ENCODE data around the gene CNR2.
"Not testable (repeated sequence)": the region's sequence is repeated elsewhere in the genome, so short reads cannot be mapped to it uniquely, and the experiment has no call there.

The CNR2 gene

DNA sequence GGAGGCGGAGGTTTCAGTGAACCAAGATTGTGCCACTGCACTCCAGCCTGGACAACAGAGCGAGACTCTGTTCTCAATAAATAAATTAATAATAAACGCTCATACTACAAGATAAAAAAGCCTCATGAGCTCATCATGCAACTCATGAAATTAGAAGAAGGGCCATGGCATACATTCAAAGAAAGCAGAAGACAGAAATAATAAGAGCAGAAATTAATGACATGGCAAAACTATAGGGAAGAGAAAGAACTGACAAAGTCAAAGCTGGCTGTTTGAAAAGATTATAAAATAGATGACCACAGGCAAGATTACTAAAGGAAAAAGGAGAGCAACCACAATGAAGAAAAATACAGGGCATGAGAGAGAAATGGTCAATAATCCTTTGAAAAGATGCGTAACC lies 30.4 kb downstream of the CNR2 start:
- DNase-seq (ENCODE audit: low read depth): no peak

DNA sequence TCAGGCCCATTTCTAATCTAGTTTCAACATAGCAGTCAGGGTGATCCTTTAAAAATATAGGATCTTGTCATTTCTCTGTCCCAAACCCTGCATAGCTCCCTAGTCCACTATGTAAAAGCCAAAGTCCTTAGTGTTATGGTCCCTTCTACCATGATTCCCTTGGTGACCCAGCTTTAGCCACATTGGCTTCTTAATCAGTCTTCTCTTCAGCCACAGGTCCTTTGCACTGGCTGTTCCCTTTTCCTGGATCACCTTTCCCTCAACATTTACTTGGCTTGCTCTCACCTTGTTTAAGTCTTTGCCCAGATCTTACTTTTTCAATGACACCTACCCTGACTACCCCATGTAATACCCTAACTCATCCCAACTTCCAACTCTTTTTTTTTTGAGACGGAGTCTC lies 33.4 kb downstream of the CNR2 start:
- no peak for DNase-seq (ENCODE audit: low read depth)

- no peak for DNase-seq (ENCODE audit: low read depth)
Observed at GRCh38 chr1:23878668-23879067, 34.5 kb downstream of the CNR2 start.

- no peak for DNase-seq (ENCODE audit: low read depth)
Observed at GRCh38 chr1:23875382-23875781, 37.8 kb downstream of the CNR2 start.

GRCh38 chr1:23872421-23872820 lies 40.7 kb downstream of the CNR2 start:
- DNase-seq (ENCODE audit: low read depth): no peak

- DNase-seq (ENCODE audit: low read depth): no peak
Observed at GRCh38 chr1:23869051-23869450, 44.1 kb downstream of the CNR2 start.

DNA sequence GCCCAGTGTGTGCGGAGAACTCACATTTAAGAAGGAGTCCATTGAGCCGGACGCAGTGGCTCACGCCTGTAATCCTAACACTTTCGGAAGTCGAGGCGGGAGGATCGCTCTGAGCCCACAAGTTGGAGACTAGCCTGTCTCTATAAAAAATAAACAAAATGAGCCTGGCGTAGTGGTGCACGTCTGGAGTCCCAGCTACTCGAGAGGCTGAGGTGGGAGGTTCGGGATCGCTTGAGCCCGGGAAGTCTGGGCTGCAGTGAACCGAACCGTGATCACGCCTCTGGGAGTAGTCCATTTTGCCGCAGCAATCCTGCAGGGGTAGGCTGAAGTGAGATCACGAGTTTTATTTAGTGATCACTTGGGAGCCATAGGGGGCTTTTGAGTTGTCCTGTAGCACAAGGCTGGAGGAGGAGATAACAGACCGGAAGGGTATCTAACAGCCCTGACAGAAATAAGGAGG lies 44.6 kb downstream of the CNR2 start:
- no peak for DNase-seq (ENCODE audit: low read depth)

- DNase-seq (ENCODE audit: low read depth): peak; percentile 76
Observed at GRCh38 chr1:23867895-23868556, 45.1 kb downstream of the CNR2 start, which contains the start of gene FUCA1. Gene FUCA1, minus strand, starts transcription at chr1:23868290. Its CDS starts 4 bp downstream, at chr1:23868286.

DNA sequence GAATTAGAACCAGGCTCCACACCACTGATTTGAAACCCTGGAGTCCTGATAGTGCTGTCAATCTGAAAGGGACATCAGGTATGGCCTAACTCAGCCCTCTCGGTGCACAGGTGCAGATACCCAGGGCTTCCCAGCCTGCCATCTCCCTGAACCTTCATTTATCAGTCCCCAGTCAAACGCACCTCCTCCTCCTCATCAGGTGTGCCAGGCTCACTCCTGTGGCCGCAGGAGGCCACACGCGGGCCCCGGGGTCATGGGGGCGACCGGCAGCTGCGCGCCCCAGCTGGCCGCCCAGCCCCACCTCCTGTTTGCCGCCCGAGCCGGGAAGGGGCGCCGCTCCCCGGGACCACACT lies 45.6 kb downstream of the CNR2 start:
- no peak for DNase-seq (ENCODE audit: low read depth)

DNA sequence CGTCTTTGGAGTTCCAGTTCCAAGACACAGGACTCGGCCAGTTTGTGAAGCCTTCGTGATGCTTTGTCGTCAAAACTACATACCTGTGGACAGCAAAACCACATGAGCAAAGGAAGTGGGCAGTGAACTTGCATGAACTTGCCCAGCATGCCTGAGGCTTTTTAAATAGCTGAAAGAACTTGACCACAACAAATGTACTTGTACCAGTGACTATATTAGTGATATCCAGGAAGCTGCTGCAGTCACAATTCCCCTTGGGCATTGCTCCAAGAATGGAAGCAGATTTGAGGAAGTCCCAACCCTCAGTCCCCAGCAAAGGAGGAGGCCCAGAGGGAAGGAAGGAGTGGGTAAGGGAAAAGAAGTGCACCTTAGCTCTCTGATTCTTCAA lies 47.6 kb downstream of the CNR2 start:
- DNase-seq (ENCODE audit: low read depth): no peak

- no peak for DNase-seq (ENCODE audit: low read depth)
Observed at GRCh38 chr1:23864801-23865542, 48.2 kb downstream of the CNR2 start.

- no peak for DNase-seq (ENCODE audit: low read depth)
Observed at GRCh38 chr1:23862640-23863039, 50.5 kb downstream of the CNR2 start.

DNA sequence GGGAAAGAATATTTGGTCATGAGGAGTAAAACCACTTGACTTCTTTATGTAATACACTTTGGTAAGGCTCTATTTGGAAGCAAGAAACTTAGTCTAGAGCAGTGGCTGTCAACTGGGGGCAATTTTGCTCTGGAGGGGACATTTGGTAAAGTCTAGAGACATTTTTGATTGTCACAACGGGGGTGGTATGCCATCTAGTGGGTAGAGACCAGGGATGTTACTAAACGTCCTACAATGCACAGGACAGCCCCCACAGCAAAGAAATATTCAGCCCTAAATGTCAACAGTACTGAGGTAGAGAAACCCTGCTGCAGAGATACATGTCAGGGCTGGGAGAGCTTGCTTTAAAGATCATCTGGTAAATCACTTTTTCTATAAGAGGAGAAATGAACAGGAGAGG lies 58.6 kb downstream of the CNR2 start:
- DNase-seq (ENCODE audit: low read depth): no peak

DNA sequence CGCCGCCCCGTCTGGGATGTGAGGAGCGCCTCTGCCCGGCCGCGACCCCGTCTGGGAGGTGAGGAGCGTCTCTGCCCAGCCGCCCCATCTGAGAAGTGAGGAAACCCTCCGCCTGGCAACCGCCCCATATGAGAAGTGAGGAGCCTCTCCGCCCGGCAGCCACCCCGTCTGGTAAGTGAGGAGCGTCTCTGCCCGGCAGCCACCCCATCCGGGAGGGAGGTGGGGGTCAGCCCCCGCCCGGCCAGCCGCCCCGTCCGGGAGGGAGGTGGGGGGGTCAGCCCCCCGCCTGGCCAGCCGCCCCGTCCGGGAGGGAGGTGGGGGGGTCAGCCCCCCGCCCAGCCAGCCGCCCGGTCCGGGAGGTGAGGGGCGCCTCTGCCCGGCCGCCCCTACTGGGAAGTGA lies 60.0 kb downstream of the CNR2 start:
- DNase-seq (ENCODE audit: low read depth): not testable (repeated sequence)

DNA sequence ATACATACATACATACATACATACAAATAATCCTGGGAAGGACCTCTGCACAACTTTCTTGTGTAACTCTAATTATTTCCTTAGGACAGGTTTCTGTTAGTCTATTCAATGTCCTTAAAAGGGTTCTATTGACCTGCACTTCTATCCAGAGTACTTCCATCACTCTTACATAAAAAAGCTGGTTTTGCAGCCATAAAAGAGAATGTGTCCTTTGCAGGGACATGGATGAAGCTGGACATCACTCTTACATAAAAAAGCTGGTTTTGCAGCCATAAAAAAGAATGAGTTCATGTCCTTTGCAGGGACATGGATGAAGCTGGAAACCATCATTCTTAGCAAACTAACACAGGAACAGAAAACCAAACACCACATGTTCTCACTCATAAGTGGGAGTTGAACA lies 61.8 kb downstream of the CNR2 start:
- DNase-seq (ENCODE audit: low read depth): not testable (repeated sequence)

DNA sequence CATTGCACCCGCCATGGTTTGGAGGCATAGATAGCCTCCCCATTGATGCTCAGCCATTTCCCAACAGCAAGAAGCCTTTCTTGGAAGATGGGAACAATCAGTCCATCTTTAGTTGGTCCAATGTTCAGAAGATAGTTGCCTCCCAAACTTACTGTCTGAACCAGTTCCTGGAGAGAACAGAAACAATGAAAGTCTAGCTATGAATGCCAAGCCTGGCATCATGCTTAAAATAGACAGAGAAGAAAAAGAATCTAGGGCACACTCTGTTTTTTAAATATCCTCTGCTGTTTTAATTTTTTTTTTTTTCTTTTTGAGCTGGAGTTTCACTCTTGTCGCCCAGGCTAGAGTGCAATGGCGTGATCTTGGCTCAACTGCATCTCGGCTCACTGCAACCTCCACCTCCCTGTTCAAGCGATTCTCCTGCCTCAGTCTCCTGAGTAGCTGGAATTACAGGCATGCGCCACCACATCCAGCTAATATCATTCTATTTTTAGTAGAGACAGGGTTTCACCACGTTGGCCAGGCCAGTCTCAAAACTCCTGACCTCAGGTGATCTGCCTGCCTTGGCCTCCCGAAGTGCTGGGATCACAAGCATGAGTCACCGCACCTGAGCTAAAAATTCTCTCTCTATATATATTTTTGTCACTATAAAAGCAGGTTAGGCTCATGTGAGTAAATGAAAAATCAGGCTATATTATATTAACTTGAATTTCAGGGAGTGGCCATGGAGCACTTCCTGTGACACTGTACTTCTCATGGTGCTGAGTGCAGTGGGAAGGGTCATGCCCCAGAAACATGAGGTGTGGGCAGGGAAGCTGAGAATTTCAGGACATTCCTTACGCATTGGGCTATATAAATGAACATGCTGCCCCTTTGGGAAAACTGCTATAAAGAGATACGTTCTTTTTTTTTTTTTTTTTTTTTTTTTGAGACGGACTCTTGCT lies 64.2 kb downstream of the CNR2 start:
- no peak for DNase-seq (ENCODE audit: low read depth)

DNA sequence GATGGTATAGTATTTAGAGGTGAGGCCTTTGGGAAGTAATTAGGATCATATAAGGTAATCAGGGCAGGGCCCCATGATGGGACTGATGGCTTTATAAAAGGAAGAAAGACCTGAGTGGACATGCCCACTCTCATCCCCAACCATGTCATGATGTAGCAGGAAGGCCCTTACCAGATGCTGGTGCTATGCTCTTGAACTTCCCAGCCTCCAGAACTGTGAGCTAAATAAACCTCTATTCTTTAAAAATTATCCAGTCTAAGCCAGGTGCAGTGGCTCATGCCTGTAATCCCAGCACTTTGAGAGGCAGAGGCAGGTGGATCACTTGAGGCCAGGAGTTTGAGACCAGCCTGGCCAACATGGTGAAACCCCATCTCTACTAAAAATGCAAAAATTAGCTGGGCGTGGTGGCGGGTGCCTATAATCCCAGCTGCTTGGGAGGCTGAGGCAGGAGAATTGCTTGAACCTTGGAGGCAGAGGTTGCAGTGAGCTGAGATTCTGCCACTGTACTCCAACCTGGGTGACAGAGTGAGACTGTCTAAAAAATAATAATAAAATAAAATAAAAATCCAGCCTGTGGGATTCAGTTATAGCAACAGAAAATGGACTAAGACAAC lies 65.6 kb downstream of the CNR2 start:
- not testable (repeated sequence) for DNase-seq (ENCODE audit: low read depth)

DNA sequence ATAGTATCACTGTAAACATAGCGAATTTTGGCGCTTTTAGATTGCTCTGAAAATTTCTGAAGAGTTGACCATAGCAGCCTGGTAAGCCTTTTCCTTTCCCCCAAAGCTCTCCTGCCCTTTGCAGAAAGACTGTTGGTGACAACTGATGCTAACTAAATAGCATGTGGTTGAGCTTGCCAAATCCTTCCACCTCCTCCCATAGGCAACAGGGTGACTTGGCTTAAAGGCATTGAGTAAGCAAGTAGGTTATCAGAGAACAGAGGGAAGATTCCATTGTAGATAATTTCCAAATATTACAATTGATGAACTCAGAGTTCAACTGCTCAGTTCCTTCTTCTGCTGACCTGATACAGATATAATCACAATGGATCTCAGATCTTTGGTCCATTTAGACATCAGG lies 68.0 kb downstream of the CNR2 start:
- DNase-seq (ENCODE audit: low read depth): no peak

DNA sequence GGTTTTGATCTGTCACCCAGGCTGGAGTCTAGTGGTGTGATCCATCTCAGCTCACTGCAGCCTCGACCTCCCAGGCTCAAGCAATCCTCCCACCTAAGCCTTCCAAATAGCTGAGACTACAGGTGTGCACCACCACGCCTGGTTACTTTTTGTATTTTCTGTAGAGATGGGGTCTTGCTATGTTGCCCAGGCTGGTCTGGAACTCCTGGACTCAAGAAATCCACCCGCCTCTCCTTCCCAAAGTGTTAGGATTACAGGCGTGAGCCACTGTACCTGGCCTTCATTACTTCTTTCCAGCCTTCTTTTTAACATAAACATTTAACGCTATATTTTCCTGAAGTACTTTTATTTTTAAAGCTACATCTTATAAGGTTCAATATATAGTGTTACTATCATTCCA lies 69.5 kb downstream of the CNR2 start:
- no peak for DNase-seq (ENCODE audit: low read depth)

- peak; percentile 60 for DNase-seq (ENCODE audit: low read depth)
Observed at GRCh38 chr1:23838401-23838866, 74.7 kb downstream of the CNR2 start.

DNA sequence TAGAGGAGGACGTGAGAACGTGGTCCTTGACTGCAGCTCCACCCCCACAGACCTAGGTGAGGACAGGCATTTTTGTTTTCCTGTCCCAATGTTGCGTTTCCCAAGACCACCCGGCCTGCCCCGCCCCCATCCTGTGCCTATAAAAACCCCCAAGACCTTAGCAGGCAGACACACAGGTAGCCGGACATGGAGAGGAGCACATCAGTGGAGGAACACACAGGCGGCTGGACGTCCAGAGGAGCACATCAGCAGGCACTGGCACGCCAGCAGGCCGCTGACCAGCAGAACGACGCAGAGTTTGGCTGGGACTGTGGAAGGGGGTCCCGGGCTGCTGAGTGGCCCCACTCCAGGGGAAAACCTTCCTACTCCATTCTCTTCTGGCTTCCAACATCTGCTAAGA lies 75.3 kb downstream of the CNR2 start:
- DNase-seq (ENCODE audit: low read depth): no peak

GRCh38 chr1:23836037-23836436 lies 77.1 kb downstream of the CNR2 start:
- DNase-seq (ENCODE audit: low read depth): no peak
